Measurements from ENCODE around the gene TEX38.
"Not testable (repeated sequence)": the region's sequence is repeated elsewhere in the genome, so short reads cannot be mapped to it uniquely, and the experiment has no call there.

TEX38 gene

DNA sequence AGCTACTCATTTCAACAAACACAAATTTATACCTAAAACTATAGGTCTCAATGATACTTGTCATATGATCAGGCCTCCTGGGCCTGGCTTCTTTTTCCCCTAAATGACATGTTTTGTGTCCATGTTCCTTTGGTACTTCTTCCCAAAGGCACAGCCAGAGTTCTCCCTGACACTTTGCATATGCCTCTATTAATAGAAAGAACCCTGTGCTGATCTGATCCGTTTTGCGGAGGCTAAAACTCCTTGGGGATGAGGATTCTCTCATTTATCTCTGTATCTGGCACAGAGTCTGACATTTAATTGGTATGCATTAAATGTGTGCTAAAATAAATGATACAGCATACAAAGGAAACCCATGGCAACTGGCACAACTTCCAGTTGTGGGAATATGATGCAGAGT is 15.0 kb upstream of the TEX38 start:
- no peak for DNase-seq

DNA sequence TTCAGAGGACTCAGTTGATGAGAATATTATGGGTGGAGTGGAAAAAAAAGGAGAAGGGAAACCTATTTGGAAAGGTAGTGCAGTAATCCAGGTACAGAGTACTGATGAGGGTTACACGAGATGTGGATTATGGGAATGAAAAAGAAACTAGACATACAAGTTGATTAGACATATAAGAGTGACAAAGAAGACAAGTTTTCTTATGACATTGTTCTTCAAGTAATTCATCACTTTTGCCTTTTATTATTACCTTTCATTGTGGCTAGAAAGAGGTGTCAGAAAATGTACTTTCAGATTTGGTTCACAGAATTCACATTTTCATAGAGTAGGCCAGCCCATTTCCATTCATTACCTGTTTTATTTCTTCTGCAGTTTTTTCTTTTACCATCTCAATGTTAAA is 13.9 kb upstream of the TEX38 start:
- no peak for DNase-seq

DNA sequence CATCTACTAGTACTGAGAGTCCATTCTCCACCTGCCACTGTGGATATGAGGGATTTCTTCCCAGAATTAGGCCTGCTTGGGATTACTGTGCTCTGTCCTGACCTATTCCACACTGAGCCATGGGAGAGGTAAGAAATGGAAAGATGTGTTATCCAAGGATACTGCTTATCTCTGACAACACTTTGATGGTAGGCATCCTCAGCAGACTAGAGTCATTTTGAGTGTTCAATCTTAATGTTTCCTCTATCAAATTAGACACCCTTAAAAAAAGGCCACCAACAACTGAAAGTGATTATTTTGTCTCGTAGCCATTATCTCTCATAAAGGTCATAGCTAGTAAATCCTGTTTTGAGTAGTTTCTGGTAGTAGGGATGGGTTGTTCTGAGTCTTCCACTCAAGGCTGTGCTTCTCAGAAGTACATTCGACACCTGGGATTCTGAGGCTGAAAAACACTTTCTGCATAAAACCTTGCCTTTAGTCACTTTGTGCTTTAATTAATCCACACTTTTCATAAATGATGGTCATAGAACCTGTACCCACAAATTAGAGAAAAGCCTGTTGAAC is 12.3 kb upstream of the TEX38 start:
- DNase-seq = no peak

GRCh38 chr1:46660116-46660515 is 11.5 kb upstream of the TEX38 start:
- not testable (repeated sequence) for DNase-seq

DNA sequence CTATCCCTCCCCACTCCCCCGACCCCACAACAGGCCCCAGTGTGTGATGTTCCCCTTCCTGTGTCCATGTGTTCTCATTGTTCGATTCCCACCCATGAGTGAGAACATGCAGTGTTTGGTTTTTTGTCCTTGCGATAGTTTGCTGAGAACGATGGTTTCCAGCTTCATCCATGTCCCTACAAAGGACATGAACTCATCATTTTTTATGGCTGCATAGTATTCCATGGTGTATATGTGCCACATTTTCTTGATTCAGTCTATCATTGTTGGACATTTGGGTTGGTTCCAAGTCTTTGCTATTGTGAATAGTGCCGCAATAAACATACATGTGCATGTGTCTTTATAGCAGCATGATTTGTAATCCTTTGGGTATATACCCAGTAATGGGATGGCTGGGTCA is 8.7 kb upstream of the TEX38 start:
- not testable (repeated sequence) for DNase-seq

GRCh38 chr1:46665983-46666382 is 5.7 kb upstream of the TEX38 start:
- no peak for DNase-seq

DNA sequence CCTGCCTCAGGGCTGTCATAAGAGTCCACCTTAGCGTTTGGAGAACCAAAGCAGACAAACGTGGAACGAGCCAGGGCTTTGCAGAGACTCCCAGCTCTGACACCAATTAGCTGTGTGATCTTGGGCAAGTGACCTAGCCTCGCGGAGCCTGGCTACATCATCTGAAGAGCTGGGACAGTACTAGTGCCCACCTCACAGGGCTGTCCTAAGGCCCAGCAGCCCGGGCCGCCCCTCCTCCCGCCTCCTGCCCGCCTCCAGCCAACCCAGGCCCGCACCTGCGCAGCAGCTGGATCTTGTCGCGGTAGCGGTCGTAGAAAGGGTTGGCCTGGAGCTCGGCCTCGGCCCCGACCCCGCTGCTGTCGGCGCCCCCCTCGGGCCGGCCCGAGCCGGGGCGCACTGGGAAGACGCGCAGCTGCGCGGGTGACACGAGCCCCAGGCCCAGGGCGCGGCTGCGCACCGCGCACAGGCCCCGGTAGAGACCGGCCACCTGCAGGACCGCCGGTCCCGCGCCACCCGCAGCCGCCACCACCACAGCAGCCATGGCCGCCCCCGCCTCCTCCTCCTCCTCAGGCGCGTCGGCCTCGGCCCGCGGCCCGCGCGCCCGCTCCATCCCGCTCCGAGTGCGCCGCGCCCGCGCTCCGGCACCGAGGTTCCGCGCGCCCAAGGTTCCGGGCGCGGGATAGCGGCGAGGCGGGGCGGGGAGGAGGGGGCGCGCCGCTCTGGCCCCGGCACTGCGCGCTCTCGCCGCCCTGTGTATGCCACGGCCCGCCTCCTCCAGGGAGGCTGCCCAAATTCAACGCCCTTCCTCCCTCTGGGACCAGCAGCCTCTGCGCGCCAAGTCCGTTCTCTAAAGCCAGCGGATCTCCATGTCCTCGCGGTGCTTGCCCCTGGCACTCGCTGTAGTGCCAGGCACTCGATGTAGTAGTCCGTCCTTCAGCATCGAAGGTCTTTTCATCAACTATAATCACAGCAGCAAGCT is 3.6 kb upstream of the TEX38 start, which contains the start of gene ATPAF1:
Gene ATPAF1, minus strand, starts transcription at position 583 of the 979 bp plus-strand sequence. Its CDS starts 42 bp downstream, at position 541.
- no peak for DNase-seq

DNA sequence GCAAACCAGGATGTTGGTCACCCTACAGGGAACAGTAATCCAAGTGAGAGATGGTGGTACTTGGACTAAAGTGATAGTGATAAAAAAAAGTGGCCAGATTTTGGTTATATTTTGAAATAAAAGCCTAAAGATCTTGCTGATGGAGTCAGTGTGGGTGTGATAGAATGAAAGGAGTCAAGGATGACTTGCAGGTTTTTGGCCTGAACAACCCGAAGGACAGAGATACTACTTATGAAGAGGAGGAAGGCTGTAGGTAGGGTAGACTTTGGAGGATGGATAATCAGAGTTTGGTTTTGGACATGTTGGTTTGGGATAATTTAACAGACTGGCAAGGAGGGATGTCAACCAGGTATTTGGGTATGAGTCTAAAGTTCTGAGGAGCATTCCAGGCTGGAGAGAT is 1.5 kb upstream of the TEX38 start:
- no peak for DNase-seq

- DNase-seq = no peak
These were observed 1.0 kb downstream of the TEX38 start for GRCh38 chr1:46672696-46673095.

DNA sequence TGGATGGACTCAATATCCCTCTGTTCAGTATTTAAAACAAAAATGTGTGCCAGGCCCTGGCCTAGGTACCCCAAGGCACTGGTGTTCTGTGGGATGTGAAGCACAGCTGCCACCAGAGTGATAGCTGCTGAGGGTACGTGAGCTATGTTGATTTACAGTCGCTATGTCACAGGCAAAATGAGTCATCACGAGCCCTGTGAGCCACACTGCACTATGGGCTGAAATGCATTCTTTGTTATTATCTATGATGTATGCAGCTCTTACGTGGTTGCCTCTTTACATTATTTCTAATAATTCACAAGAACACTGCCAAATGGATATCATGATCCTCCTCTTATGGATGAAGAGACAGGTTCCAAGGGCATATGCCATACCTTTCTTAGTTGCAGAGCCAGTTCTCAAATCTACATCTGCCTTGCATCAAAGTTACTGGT is 2.1 kb downstream of the TEX38 start:
- DNase-seq = no peak

GRCh38 chr1:46675549-46676314 is 4.1 kb downstream of the TEX38 start:
- no peak for DNase-seq

DNA sequence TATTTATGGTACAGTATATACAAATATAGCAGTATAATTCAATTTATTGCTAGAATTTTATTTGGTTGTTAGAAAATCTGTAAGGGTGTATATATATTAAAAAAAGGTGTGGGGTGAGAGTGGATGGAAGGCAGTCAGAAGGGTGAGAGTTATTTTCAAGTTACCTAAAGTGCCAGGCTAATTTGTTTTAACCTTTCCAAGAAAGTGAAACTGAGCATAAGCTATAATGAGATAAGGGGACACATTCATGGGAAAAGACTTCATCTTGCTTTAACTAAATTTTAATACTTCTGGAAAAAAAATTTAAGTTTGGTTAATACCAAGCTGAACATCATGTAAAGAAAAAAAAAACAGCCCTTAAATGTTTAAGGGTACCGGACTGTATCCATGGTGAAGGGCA is 4.9 kb downstream of the TEX38 start:
- DNase-seq = no peak

DNA sequence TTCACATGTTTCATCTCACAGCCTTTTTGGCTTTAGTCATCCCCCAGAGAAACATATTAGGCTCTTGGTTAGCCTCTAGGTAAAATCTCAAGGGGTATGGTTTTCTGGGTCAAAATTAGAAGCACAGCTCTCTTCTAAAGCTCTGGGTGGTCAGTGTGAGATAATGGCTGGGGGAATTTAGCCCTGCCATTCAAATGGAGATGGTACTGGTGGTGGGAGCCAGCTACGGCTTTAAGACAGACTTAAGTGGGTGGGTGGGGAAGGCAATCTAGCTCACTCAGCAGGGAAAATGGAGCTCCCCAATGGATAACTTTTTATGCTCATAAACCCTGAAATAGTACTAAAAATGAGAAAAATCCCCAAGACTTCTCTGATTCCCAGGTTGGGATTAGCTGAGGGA is 5.7 kb downstream of the TEX38 start:
- DNase-seq = no peak

DNA sequence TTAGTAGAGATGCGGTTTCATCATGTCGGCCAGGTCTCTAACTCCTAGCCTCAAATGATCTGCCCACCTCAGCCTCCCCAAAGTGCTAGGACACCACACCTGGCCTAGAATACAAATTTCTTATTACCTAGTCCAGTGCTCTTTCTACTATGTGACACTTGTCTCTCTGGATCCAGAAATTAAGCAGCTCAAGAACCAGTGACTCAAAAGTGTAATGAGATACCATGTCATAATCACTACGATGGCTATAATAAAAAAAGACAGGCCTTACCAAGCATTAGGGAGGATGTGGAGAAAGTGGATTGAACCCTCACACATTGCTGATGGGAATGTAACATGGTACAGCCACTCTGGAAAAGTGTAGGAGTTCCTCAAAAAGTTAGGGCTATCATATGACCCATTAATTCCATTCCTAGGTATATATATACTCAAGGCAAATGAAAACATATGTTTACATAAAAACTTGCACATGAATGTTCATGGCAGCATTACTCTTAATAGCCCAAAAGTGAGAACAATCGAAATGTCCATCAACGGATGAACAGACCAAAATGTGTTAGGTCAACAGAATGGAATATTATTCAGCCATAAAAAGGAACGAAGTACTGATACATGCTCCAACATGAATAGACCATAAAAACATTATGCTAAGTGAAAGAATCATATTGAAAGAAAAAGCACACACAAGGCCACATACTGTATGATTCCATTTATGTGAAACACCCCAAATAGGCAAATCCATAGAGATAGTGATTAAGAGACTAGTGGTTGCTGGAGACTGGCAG is 8.3 kb downstream of the TEX38 start:
- no peak for DNase-seq

DNA sequence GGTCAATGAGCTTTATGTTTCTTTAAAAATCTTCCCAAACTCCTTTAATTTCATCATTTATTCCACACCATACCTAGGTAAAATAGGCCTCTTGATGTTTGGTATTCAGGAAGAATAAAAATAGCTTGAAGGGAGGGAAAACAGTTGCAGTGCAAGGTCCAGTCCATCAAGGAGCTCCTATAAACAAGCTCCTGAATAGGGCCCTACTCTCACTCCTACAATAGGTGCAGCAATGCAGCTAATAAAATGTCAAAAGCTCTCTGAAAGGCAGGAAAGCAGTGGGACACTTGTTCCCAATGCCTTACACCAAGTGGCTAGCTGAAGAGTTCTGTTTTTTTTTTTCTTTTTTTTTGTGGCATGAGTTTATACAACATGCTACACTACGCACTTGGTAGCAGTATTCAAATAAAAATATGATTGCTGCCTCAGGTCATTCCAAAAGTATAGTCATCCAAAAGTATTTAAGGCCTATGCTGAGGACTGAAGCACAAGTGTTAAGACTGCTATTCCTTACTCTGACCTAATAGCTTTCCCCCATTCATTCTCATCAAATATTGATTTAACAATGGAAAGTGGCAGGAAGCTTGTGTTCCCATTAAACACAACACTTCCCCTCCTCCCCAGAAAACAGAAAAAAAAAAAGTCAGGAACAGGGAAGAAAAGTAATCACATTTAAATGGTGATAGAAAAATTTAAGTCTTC is 9.8 kb downstream of the TEX38 start:
- no peak for DNase-seq

- no peak for DNase-seq
These were observed 10.4 kb downstream of the TEX38 start for GRCh38 chr1:46682064-46682463.

GRCh38 chr1:46684670-46685069 is 13.0 kb downstream of the TEX38 start:
- DNase-seq = no peak

- no peak for DNase-seq
These were observed 14.6 kb downstream of the TEX38 start for GRCh38 chr1:46686255-46686654.

DNA sequence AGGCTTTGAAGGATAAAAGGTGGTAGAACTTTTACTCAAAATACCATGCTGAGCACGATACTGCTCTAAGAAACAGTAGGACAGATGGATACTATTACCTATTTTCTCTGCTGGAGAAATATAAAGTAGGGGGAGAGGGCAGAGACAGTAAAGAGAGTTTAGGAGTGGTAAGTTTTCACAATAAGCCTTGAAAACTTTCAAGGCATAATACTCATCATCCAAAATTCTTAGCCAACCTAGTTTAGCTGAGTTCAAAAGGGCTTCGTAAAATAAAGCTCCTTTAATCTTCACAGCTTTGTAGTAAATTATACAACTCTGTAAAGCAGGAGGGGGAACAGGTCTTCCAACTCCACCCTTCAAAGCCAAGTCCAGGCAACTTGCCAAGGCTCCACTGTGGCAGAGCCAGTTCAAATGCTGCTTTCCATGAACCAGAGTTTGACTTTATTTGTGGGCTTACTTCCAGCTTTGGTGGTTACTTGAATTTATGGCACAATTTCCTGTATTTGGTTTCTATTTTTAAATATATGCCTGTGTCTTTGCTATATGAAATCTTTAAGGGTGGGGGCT is 15.5 kb downstream of the TEX38 start:
- peak; percentile 5 for DNase-seq

DNA sequence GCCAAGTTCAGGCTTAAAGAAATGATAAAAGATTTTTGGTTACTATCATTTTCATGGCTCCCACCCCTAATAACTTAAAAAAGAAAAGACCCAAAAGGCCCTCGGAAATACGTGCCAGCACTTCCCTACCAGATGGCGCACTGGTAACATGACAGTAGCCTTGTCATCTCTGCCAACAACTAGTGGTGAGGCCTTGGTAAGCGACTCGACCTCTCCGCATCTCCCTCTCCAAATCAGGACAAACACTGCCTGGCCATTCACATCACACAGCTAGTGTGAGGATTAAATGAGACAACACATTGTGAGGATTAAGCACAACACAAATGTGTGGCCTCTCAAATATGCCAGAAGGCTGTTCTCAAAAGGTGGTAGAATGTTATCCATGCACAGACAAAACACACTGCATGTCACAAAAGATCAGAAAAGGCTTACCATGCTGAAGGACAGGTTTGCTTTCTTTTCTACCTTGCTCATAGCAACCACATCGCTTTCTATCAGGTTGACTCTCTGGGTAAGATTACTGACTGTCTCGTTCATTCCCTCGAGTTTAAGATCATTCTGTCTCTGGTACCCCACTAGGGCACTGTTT is 16.4 kb downstream of the TEX38 start:
- DNase-seq = no peak

- DNase-seq = no peak
These were observed 17.7 kb downstream of the TEX38 start for GRCh38 chr1:46689356-46689755.
